OCI-LY3 (cell line): ENCODE results near the gene DPCD.

Source experiments
- H2AFZ ChIP-seq: fragments of 200-600, 300-600 bp; shearing (Covaris generic); 2 replicates; pipeline ENCODE4 v1.6.0; 2014; ENCODE audit warnings: antibody characterized with exemption, low read depth, low read length
- H3K27ac ChIP-seq: fragments of 200-600, 300-600 bp; sonication (generic); 2 replicates; pipeline ENCODE4 v1.5.1; 2014; ENCODE audit warnings: mild to moderate bottlenecking, low read length, moderate library complexity, mixed read lengths
- H3K27me3 ChIP-seq: fragments of 200-600, 300-600 bp; sonication (generic); 2 replicates; pipeline ENCODE4 v1.6.1; 2014; ENCODE audit warnings: low read depth, low read length, mixed read lengths
- H3K36me3 ChIP-seq: fragments of 200-600, 300-600 bp; sonication (generic); replicated peaks from 2 replicates; pipeline ENCODE3; 2014; ENCODE audit warnings: low read depth, low read length, mixed read lengths
- H3K4me1 ChIP-seq: fragments of 300-600, 200-600 bp; sonication (generic); 2 replicates; pipeline ENCODE4 v1.6.1; 2014; ENCODE audit warnings: low read length, mixed read lengths
- H3K4me2 ChIP-seq: fragments of 200-600, 300-600 bp; sonication (generic); 2 replicates; pipeline ENCODE4 v1.6.1; 2014; ENCODE audit warnings: low read length, mixed read lengths
- H3K4me3 ChIP-seq: fragments of 300-600, 200-600 bp; sonication (generic); 2 replicates; pipeline ENCODE4 v1.5.1; 2014; ENCODE audit warnings: antibody characterized with exemption, mild to moderate bottlenecking, low read length, moderate library complexity
- H3K79me2 ChIP-seq: fragments of 300-600, 200-600 bp; shearing (Covaris generic); 2 replicates; pipeline ENCODE4 v1.6.1; 2014; ENCODE audit warnings: mild to moderate bottlenecking, low read length, mixed read lengths
- H3K9ac ChIP-seq: fragments of 300-600, 200-600 bp; shearing (Covaris generic); 2 replicates; pipeline ENCODE4 v1.6.0; 2014; ENCODE audit warnings: mild to moderate bottlenecking, low read length, moderate library complexity
- H3K9me3 ChIP-seq: fragments of 200-600, 300-600 bp; shearing (Covaris generic); 2 replicates; pipeline ENCODE4 v1.6.1; 2014; ENCODE audit warnings: low read length, mixed read lengths; ENCODE audit not compliant: insufficient read depth
- H4K20me1 ChIP-seq: fragments of 200-600, 300-600 bp; sonication (generic); 2 replicates; pipeline ENCODE4 v1.6.1; 2016; ENCODE audit warnings: low read length, mixed read lengths; ENCODE audit not compliant: insufficient read depth
- EZH2phosphoT487 ChIP-seq: fragments of 200-600 bp; shearing (Covaris generic); IDR thresholded peaks from 2 replicates; pipeline ENCODE4 v1.6.1; 2018; ENCODE audit warnings: antibody characterized with exemption, mixed run types, low read depth
- TF ChIP-seq, protein P1 (sequence below): fragments of 200-600, 300-600 bp; sonication (generic); IDR thresholded peaks from 2 replicates; pipeline ENCODE4 v1.5.1; 2014; ENCODE audit warnings: antibody characterized with exemption, low read length, low read depth

DPCD gene

GRCh38 chr10:101595591-101596433 is 7.7 kb downstream of the DPCD start:
- Histone ChIP-seq H3K9me3 (no peaks in the 10 kb centered on the region), H3K4me1 (no peaks in the 10 kb centered on the region), H4K20me1 (no peaks in the 10 kb centered on the region), H3K9ac (no peak overlapping the region), H3K27ac (no peak overlapping the region), H3K27me3 (no peaks in the 10 kb centered on the region), H3K36me3 (no peaks in the 10 kb centered on the region), H3K79me2 (no peaks in the 10 kb centered on the region), H2AFZ (no peak overlapping the region), H3K4me2 (no peak overlapping the region), H3K4me3 (no peak overlapping the region)
- TF ChIP-seq, protein P1, sequence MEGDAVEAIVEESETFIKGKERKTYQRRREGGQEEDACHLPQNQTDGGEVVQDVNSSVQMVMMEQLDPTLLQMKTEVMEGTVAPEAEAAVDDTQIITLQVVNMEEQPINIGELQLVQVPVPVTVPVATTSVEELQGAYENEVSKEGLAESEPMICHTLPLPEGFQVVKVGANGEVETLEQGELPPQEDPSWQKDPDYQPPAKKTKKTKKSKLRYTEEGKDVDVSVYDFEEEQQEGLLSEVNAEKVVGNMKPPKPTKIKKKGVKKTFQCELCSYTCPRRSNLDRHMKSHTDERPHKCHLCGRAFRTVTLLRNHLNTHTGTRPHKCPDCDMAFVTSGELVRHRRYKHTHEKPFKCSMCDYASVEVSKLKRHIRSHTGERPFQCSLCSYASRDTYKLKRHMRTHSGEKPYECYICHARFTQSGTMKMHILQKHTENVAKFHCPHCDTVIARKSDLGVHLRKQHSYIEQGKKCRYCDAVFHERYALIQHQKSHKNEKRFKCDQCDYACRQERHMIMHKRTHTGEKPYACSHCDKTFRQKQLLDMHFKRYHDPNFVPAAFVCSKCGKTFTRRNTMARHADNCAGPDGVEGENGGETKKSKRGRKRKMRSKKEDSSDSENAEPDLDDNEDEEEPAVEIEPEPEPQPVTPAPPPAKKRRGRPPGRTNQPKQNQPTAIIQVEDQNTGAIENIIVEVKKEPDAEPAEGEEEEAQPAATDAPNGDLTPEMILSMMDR = no peak
- TF ChIP-seq EZH2phosphoT487 = no peak

DNA sequence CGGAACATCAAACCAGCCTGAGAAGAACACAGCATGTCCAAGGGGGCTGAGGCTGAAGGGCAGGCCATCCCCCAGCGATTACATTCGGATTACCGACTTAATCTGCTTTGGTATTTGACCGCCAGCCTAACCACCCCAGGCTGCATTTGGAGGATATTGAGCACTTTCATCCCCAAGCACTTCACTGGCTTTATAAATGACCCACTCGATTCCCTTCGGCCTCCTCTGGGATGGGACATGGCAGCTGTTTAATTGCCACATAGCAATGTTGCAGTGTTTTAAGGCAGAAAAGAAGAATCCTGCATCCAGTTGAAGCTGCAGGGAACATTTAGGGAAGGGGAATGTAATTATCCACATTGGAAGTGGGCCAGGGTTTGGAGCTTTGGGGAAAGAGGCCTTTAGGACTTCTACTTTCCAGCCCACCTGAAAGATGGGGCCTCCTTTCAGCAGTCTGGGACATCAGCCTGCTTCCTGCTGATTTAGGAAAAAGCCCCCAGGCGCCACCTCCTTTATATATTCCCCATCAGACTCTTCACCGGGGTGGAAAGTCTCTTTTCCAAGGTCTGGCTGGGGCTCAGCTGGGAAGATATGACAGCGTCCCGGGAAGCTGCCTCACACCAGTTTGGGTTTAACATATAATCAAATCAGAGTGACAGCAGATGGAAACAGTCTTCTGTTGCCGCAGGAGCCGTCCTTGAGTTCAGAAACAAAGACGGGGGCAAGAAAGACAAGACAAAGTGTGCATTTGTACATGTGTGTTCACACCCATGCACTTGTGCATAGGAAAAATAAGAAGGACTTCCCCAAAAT is 9.2 kb downstream of the DPCD start:
- Histone ChIP-seq H4K20me1 (no peaks in the 10 kb centered on the region), H2AFZ (no peak overlapping the region), H3K9me3 (no peaks in the 10 kb centered on the region), H3K4me1 (no peaks in the 10 kb centered on the region), H3K9ac (no peak overlapping the region), H3K4me3 (no peak overlapping the region), H3K79me2 (no peaks in the 10 kb centered on the region), H3K27me3 (no peaks in the 10 kb centered on the region), H3K27ac (no peak overlapping the region), H3K36me3 (no peaks in the 10 kb centered on the region), H3K4me2 (no peak overlapping the region)
- TF ChIP-seq, protein P1 = no peak
- no peak for TF ChIP-seq EZH2phosphoT487

GRCh38 chr10:101601541-101601940 is 13.4 kb downstream of the DPCD start:
- no peaks in the 10 kb centered on the region for H3K36me3 ChIP-seq
- H3K9ac ChIP-seq = no peak overlapping the region
- no peaks in the 10 kb centered on the region for H3K4me1 ChIP-seq
- TF ChIP-seq, protein P1 = no peak
- TF ChIP-seq EZH2phosphoT487 = no peak
- H2AFZ ChIP-seq = no peak overlapping the region
- H3K4me2 ChIP-seq = no peak overlapping the region
- H3K4me3 ChIP-seq = no peak overlapping the region
- no peaks in the 10 kb centered on the region for H3K79me2 ChIP-seq
- no peak overlapping the region for H3K27ac ChIP-seq
- H3K9me3 ChIP-seq = no peaks in the 10 kb centered on the region
- H4K20me1 ChIP-seq = no peaks in the 10 kb centered on the region
- no peaks in the 10 kb centered on the region for H3K27me3 ChIP-seq

GRCh38 chr10:101602761-101603398 is 14.8 kb downstream of the DPCD start:
- H2AFZ ChIP-seq = no peak overlapping the region
- H3K4me1 ChIP-seq = no peaks in the 10 kb centered on the region
- H4K20me1 ChIP-seq = no peaks in the 10 kb centered on the region
- no peak overlapping the region for H3K9ac ChIP-seq
- H3K4me2 ChIP-seq = no peak overlapping the region
- no peak overlapping the region for H3K4me3 ChIP-seq
- H3K27me3 ChIP-seq = no peaks in the 10 kb centered on the region
- H3K27ac ChIP-seq = no peak overlapping the region
- H3K9me3 ChIP-seq = no peaks in the 10 kb centered on the region
- TF ChIP-seq, protein P1 = peak; percentile 84
- TF ChIP-seq EZH2phosphoT487 = no peak
- H3K36me3 ChIP-seq = no peaks in the 10 kb centered on the region
- no peaks in the 10 kb centered on the region for H3K79me2 ChIP-seq
